Keratinocyte (primary cell): ENCODE measurements around the gene CDHR2. TPM values are rescaled to one million over a fixed set of nuclear protein-coding genes. Genes with fewer than 3 reads are reported as not detected.
A peak's percentile ranks its signal among the peaks of the same experiment; 100 is the strongest.

ENCODE experiments used
- DNase-seq: peaks from one replicate; pipeline ENCODE4 v3.0.0-alpha.2; 2011; ENCODE audit warnings: low read depth, missing footprints, low spot score
- FAIRE-seq: peaks from 2 replicates; lab custom pipeline; 2011; peaks lifted over from hg19 to GRCh38; lab: Jason Lieb, UNC
- H2AFZ ChIP-seq: 2 replicates; pipeline ENCODE4 v1.6.0; 2012; ENCODE audit warnings: low read length, control low read depth, inconsistent platforms; ENCODE audit not compliant: control insufficient read depth
- H3K27ac ChIP-seq: 2 replicates; pipeline ENCODE4 v1.5.1; 2011; ENCODE audit warnings: low read length; ENCODE audit not compliant: control insufficient read depth, insufficient read depth
- H3K27me3 ChIP-seq: 3 replicates; pipeline ENCODE4 v1.6.0; 2011; ENCODE audit warnings: low read length; ENCODE audit not compliant: control insufficient read depth, insufficient read depth; ENCODE audit errors: extremely low read depth
- H3K36me3 ChIP-seq, 2 experiments: 2 replicates in 1 of 2; 3 replicates in 1 of 2; pipeline ENCODE4 v1.5.1; 2011; ENCODE audit warnings: low read length in 2 of 2, mild to moderate bottlenecking in 1 of 2; ENCODE audit not compliant: control insufficient read depth in 2 of 2, insufficient read depth in 2 of 2; ENCODE audit errors: extremely low read depth in 1 of 2
- H3K4me1 ChIP-seq: 3 replicates; pipeline ENCODE4 v1.5.1; 2011; ENCODE audit warnings: low read length; ENCODE audit not compliant: control insufficient read depth, insufficient read depth; ENCODE audit errors: extremely low read depth
- H3K4me2 ChIP-seq: 3 replicates; pipeline ENCODE4 v1.6.0; 2011; ENCODE audit warnings: low read depth, low read length; ENCODE audit not compliant: control insufficient read depth, insufficient read depth; ENCODE audit errors: extremely low read depth
- H3K4me3 ChIP-seq, 3 experiments: fragments of 200-600 bp in 1 of 3; sonication (generic) in 1 of 3; 2 replicates in 2 of 3; 3 replicates in 1 of 3; pipeline ENCODE4 v1.5.1; 2011 to 2016; ENCODE audit warnings: low read length in 3 of 3, mild to moderate bottlenecking in 3 of 3, control low read depth in 2 of 3, inconsistent platforms in 1 of 3, low read depth in 1 of 3, mixed read lengths in 1 of 3, mixed run types in 1 of 3, moderate library complexity in 1 of 3; ENCODE audit not compliant: control insufficient read depth in 2 of 3, insufficient read depth in 2 of 3; ENCODE audit errors: extremely low read depth in 1 of 3
- H3K79me2 ChIP-seq: 2 replicates; pipeline ENCODE4 v1.6.0; 2012; ENCODE audit warnings: low read length; ENCODE audit not compliant: control insufficient read depth, insufficient read depth
- H3K9ac ChIP-seq: 3 replicates; pipeline ENCODE4 v1.6.0; 2011; ENCODE audit warnings: low read length; ENCODE audit not compliant: control insufficient read depth, insufficient read depth; ENCODE audit errors: extremely low read depth
- H3K9me1 ChIP-seq: 3 replicates; pipeline ENCODE4 v1.6.0; 2011; ENCODE audit warnings: low read length; ENCODE audit not compliant: control insufficient read depth, insufficient read depth; ENCODE audit errors: extremely low read depth
- H3K9me3 ChIP-seq: 2 replicates; pipeline ENCODE4 v1.5.1; 2012; ENCODE audit warnings: low read depth, low read length; ENCODE audit not compliant: control insufficient read depth
- H4K20me1 ChIP-seq: 3 replicates; pipeline ENCODE4 v1.6.0; 2011; ENCODE audit warnings: low read length; ENCODE audit not compliant: control insufficient read depth, insufficient read depth; ENCODE audit errors: extremely low read depth
- EZH2 ChIP-seq: IDR thresholded peaks from one replicate; pipeline ENCODE4 v1.6.1; 2012; ENCODE audit warnings: inconsistent platforms, mild to moderate bottlenecking, low read length, moderate library complexity
- dilution Hi-C: fragments of 300-500 bp; cut with MboI; formaldehyde crosslinking; loops from one replicate; pipeline ENCODE4 v1.7.0; 2020; ENCODE audit warnings: low sequenced_read_pairs; ENCODE audit not compliant: extremely low pct_ligation_motif_present
- polyA plus RNA-seq, 5 experiments: library from polyadenylated mRNA; depleted of rRNA in 3 of 5; stranded (reverse) in 3 of 5; stranded (forward) in 1 of 5; unstranded in 1 of 5; fragments of >200 nt; gene quantifications; 1 replicate in 1 of 5; 2 replicates in 3 of 5; 3 replicates in 1 of 5; pipeline versions ENCODE4 v1.2.1 to v1.2.3, GENCODE V29; 2011 to 2012; ENCODE audit warnings: missing spikeins in 2 of 5, low read depth in 1 of 5, low replicate concordance in 1 of 5
- TF ChIP-seq, protein P1 (sequence below), 3 experiments: IDR thresholded peaks in 1 of 3; conservative IDR thresholded peaks in 1 of 3; optimal IDR thresholded peaks in 1 of 3; 2 replicates in 2 of 3; 3 replicates in 1 of 3; pipeline versions ENCODE3 to v1.5.1; 2011; ENCODE audit warnings: low read length in 3 of 3, mild to moderate bottlenecking in 3 of 3, moderate library complexity in 2 of 3, control low read depth in 1 of 3, inconsistent platforms in 1 of 3; ENCODE audit not compliant: insufficient read depth in 2 of 3; ENCODE audit errors: extremely low read depth in 1 of 3

CDHR2 gene
- polyA plus RNA-seq, 1 donor (not counting 4 experiments of a cell fraction or from before 2014, with no cell fraction given), result not detected

DNA sequence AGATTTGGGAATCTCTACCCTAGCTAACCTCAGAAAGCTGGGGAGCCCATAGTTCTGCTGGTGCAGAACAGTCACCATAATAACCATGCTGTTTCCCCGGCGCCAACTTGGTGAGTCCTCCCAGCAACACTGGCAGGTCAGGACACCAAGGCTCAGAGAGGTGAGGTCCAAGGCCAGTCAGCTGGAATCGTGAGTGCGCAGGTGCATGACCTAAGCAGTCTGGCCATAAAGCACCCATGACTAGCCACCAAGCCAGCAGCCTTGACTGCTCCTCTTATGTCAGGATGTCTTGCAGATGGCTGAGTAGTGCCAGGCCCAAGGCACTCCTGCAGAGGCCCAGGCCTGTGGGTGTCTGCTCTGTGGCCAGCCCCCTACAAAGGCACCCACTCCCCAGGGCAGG, 14.5 kb upstream of the CDHR2 start:
- Histone ChIP-seq H4K20me1 (no peaks in the 10 kb centered on the region), H3K27ac (peak overlapping the region; percentile 98), H3K4me3 (peak overlapping the region in 2 of 3 experiments; percentile 18 to 66), H3K79me2 (peaks cover 36% of the 10 kb centered on the region), H3K4me1 (peaks cover 37% of the 10 kb centered on the region), H3K4me2 (peak overlapping the region; percentile 94), H3K9me3 (no peaks in the 10 kb centered on the region), H3K27me3 (no peaks in the 10 kb centered on the region), H3K9me1 (peaks cover 4% of the 10 kb centered on the region), H3K36me3 (peaks cover 2 to 19% of the 10 kb centered on the region in 2 experiments), H2AFZ (no peak overlapping the region), H3K9ac (peak overlapping the region; percentile 35)
- TF ChIP-seq, protein P1, sequence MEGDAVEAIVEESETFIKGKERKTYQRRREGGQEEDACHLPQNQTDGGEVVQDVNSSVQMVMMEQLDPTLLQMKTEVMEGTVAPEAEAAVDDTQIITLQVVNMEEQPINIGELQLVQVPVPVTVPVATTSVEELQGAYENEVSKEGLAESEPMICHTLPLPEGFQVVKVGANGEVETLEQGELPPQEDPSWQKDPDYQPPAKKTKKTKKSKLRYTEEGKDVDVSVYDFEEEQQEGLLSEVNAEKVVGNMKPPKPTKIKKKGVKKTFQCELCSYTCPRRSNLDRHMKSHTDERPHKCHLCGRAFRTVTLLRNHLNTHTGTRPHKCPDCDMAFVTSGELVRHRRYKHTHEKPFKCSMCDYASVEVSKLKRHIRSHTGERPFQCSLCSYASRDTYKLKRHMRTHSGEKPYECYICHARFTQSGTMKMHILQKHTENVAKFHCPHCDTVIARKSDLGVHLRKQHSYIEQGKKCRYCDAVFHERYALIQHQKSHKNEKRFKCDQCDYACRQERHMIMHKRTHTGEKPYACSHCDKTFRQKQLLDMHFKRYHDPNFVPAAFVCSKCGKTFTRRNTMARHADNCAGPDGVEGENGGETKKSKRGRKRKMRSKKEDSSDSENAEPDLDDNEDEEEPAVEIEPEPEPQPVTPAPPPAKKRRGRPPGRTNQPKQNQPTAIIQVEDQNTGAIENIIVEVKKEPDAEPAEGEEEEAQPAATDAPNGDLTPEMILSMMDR (optimal IDR thresholded peaks at IDR 0.05 in 1 of 3, IDR thresholded peaks at IDR 0.05 in 1 of 3, conservative IDR thresholded peaks at IDR 0.05 in 1 of 3; ENCODE audit: extremely low read depth in 1 of 3, insufficient read depth in 2 of 3, low read length in 3 of 3), result no peak
- TF ChIP-seq EZH2, result no peak
- dilution Hi-C loops, result no loop called here
- DNase-seq, result no peak
- peak; percentile 9 for FAIRE-seq

DNA sequence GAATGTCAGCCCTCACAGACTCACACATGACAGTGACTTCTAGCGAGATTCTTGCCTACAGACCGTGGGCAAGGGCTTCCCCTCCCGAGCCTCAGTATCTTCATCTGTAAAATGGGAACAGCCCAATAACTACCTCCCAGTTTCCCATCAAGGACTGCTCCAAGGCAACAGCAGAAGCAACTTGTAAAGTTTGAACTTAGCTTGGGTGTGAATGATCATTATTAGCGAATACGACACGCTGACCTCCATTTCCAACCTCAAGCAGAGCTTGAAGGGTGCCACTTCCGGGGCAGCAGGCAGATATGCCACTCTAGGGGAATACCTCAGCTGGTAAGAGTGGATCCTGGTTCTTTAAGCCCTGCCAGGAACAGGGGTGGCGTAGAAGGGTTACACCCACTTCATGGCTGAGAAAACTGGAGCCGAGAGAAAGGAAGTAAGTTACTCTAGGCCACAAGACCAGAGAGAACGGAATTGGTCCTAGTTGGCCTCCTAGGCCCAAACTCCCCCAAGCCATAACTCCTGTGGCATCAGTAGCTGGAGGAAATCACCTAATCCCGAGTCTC, 14.0 kb upstream of the CDHR2 start:
- FAIRE-seq (no peak), DNase-seq (no peak)
- Histone ChIP-seq H3K9me1 (peaks cover 4% of the 10 kb centered on the region), H3K36me3 (peaks cover 0 to 17% of the 10 kb centered on the region in 2 experiments), H3K4me3 (peak overlapping the region; percentile 66 to 95 (median 94)), H3K9me3 (no peaks in the 10 kb centered on the region), H3K27ac (peak overlapping the region; percentile 98), H4K20me1 (no peaks in the 10 kb centered on the region), H3K79me2 (peaks cover 36% of the 10 kb centered on the region), H3K27me3 (no peaks in the 10 kb centered on the region), H3K4me2 (peak overlapping the region; percentile 94), H3K4me1 (peaks cover 37% of the 10 kb centered on the region), H3K9ac (peak overlapping the region; percentile 97), H2AFZ (no peak overlapping the region)
- TF ChIP-seq, protein P1 (optimal IDR thresholded peaks at IDR 0.05 in 1 of 3, IDR thresholded peaks at IDR 0.05 in 1 of 3, conservative IDR thresholded peaks at IDR 0.05 in 1 of 3; ENCODE audit: extremely low read depth in 1 of 3, insufficient read depth in 2 of 3, low read length in 3 of 3), result no peak
- no peak for TF ChIP-seq EZH2
- dilution Hi-C loops, result no loop called here
